B cell (primary cell): Measurements from ENCODE around the gene RAB5B. TPM values are rescaled to one million over a fixed set of nuclear protein-coding genes. Genes with fewer than 3 reads are reported as not detected.
A peak's percentile ranks its signal among the peaks of the same experiment; 100 is the strongest.

ENCODE experiments used
- ATAC-seq: fragments of 200-7000 bp; cut with Tn5 transposase; one replicate; pipeline ENCODE4 v1.10.0; 2021; ENCODE audit warnings: low read depth, mild to moderate bottlenecking, moderate number of reproducible peaks, moderate library complexity
- CTCF ChIA-PET: fragments of 350-600 bp; sonication (Branson Sonifier 250); formaldehyde crosslinking; loops from one replicate; lab custom pipeline; 2021; ENCODE audit warnings: antibody characterized with exemption, inconsistent platforms; lab: Charles Lee
- POLR2A ChIA-PET: fragments of 350-600 bp; sonication (Branson Sonifier 250); formaldehyde crosslinking; loops from one replicate; lab custom pipeline; 2021; ENCODE audit warnings: antibody characterized with exemption; lab: Charles Lee
- DNase-seq: peaks from one replicate; pipeline ENCODE4 v3.0.0; 2013
- H2AFZ ChIP-seq: 2 replicates; pipeline ENCODE4 v1.6.1; 2012; ENCODE audit warnings: mild to moderate bottlenecking, low read depth, low read length; ENCODE audit not compliant: insufficient read depth, poor library complexity, severe bottlenecking
- H3K27ac ChIP-seq, 2 donors: 1 replicate in 1 of 2; 2 replicates in 1 of 2; pipeline ENCODE4 v1.5.1; 2012 to 2013; ENCODE audit warnings: low read length in 2 of 2, mild to moderate bottlenecking in 2 of 2, moderate library complexity in 1 of 2
- H3K27me3 ChIP-seq, 4 experiments: fragments of 200-600 bp in 1 of 4; sonication (generic) in 1 of 4; replicated peaks in 1 of 4; 1 replicate in 2 of 4; 2 replicates in 2 of 4; pipeline versions ENCODE4 v1.6.1 to v1.7.0; 2013 to 2016; ENCODE audit warnings: low read length in 3 of 4, mild to moderate bottlenecking in 2 of 4, mixed read lengths in 1 of 4, moderate library complexity in 1 of 4; ENCODE audit not compliant: insufficient read depth in 4 of 4, control insufficient read depth in 3 of 4; ENCODE audit errors: control extremely low read depth in 1 of 4
- H3K36me3 ChIP-seq, 2 experiments: replicated peaks in 1 of 2; 1 replicate in 1 of 2; 2 replicates in 1 of 2; pipeline versions ENCODE4 v1.6.1 to v1.7.1; 2013; ENCODE audit warnings: low read length in 1 of 2; ENCODE audit not compliant: insufficient read depth in 2 of 2, control insufficient read depth in 1 of 2; ENCODE audit errors: control extremely low read depth in 1 of 2, extremely low read depth in 1 of 2
- H3K4me1 ChIP-seq, 2 donors: fragments of 200-600 bp in 1 of 2; sonication (generic) in 1 of 2; 1 replicate in 1 of 2; 2 replicates in 1 of 2; pipeline versions ENCODE4 v1.5.1 to v1.6.1; 2013 to 2017; ENCODE audit warnings: low read length in 2 of 2; ENCODE audit not compliant: control insufficient read depth in 2 of 2, insufficient read depth in 2 of 2
- H3K4me2 ChIP-seq: replicated peaks from 2 replicates; pipeline ENCODE3; 2012; ENCODE audit warnings: mild to moderate bottlenecking, low read depth, low read length; ENCODE audit not compliant: poor library complexity, severe bottlenecking
- H3K4me3 ChIP-seq, 5 experiments: fragments of 200-600 bp in 1 of 5; sonication (generic) in 1 of 5; 1 replicate in 3 of 5; 2 replicates in 2 of 5; pipeline versions ENCODE4 v1.5.1 to v1.7.0; 2011 to 2016; ENCODE audit warnings: low read length in 4 of 5, mild to moderate bottlenecking in 4 of 5, low read depth in 2 of 5, control low read depth in 1 of 5, moderate library complexity in 1 of 5; ENCODE audit not compliant: insufficient read depth in 1 of 5; ENCODE audit errors: control extremely low read depth in 1 of 5, extremely low read depth in 1 of 5
- H3K79me2 ChIP-seq: fragments of 200-600 bp; sonication (generic); one replicate; pipeline ENCODE4 v1.6.0; 2016; ENCODE audit warnings: low read length; ENCODE audit not compliant: control insufficient read depth, insufficient read depth
- H3K9ac ChIP-seq: fragments of 200-600 bp; sonication (generic); 2 replicates; pipeline ENCODE4 v1.6.1; 2017; ENCODE audit warnings: mild to moderate bottlenecking, low read length, moderate library complexity
- H3K9me3 ChIP-seq, 3 donors: one replicate each; pipeline versions ENCODE4 v1.6.1 to v1.7.1; 2013; ENCODE audit warnings: low read length in 2 of 3; ENCODE audit not compliant: control insufficient read depth in 2 of 3, insufficient read depth in 1 of 3; ENCODE audit errors: control extremely low read depth in 1 of 3
- H4K20me1 ChIP-seq: 2 replicates; pipeline ENCODE4 v1.6.0; 2012; ENCODE audit warnings: mild to moderate bottlenecking, low read length; ENCODE audit not compliant: insufficient read depth, control insufficient read depth, poor library complexity, severe bottlenecking
- H3K27ac Mint-ChIP-seq: one replicate; pipeline ENCODE4 v1.8.0; 2021; ENCODE audit warnings: mixed read lengths
- H3K27me3 Mint-ChIP-seq: one replicate; pipeline ENCODE4 v1.8.0; 2021; ENCODE audit warnings: mixed read lengths
- H3K4me1 Mint-ChIP-seq: one replicate; pipeline ENCODE4 v1.8.0; 2021; ENCODE audit warnings: mixed read lengths
- H3K4me3 Mint-ChIP-seq: one replicate; pipeline ENCODE4 v1.8.0; 2021; ENCODE audit warnings: mixed read lengths
- H3K9me3 Mint-ChIP-seq: one replicate; pipeline ENCODE4 v1.8.0; 2022; ENCODE audit warnings: mixed read lengths; ENCODE audit not compliant: insufficient read depth
- CTCF ChIP-seq: fragments of 200-600 bp; IDR thresholded peaks from one replicate; pipeline ENCODE4 v1.8.0; 2022; ENCODE audit warnings: antibody characterized with exemption, mild to moderate bottlenecking
- EZH2 ChIP-seq: IDR thresholded peaks from 2 replicates; pipeline ENCODE4 v1.6.1; 2012; ENCODE audit warnings: borderline replicate concordance, low read depth, mild to moderate bottlenecking, moderate library complexity, low read length; ENCODE audit not compliant: insufficient read depth, poor library complexity, severe bottlenecking
- WGBS: methylation state at CpG from one replicate; pipeline ENCODE4 v1.1.5; 2013; ENCODE audit warnings: missing lambda C conversion rate; ENCODE audit not compliant: insufficient coverage; 5-methylcytosine and 5-hydroxymethylcytosine counted together
- intact Hi-C: fragments of 100-400 bp; cut with micrococcal nuclease; formaldehyde crosslinking; loops from one replicate; pipeline ENCODE4 v1.10.0; 2022
- polyA plus RNA-seq: library from polyadenylated mRNA; depleted of rRNA; stranded (reverse); fragments of >200 nt; gene quantifications from 2 replicates; pipeline ENCODE4 v1.2.3, GENCODE V29; 2012
- total RNA-seq, 2 donors: library from RNA; stranded (reverse); fragments of 120-200 nt in 1 of 2; gene quantifications; 1 replicate in 1 of 2; 2 replicates in 1 of 2; pipeline versions ENCODE4 v1.2.3 to v1.2.4, GENCODE V29; 2013 to 2022

RAB5B gene
- total and polyA plus RNA-seq, 2 donors (not counting 1 experiment from before 2014, with no cell fraction given) = 42.1 to 111 TPM

DNA sequence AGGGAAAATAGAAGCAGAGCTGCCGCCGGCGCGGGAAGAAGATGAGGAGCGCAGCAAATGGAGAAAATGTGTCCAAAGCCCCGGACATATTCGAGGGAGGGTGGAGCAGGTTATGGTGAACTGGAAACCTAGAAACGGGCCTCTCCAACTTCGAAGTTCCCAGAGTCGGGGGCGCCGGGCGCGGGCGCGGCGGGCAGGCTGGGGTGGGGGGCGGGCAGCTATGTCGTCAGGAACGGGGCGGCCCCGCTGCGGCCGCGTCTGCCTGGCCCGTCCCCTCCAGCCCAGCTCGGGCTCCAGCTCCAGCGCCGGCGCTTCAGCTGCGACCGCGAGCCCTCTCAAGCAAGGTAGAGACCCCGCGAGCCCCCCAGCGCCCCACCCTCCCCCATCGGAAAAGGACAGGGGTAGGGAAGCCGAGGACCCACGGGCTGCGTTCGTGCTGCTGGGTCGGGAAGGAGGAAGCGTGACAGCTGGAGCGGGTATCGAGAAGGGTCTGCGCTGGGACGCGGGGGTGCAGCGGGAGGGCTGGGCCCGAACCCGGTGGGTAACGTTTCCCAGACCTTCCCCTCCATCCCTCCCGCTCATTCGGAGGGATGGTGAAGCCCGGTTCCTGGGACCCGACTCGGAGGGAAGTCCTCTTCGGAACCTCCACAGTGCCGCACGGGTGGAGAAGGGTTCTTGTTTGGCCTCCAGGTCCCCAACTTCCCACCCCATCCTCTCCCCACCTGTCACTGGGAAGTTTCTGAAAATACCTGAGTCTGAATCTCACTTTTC is 41.9 kb upstream of the RAB5B start:
- Histone ChIP-seq H3K4me1 (peaks cover 45 to 59% of the 10 kb centered on the region in 2 donors), H3K27me3 (no peaks in the 10 kb centered on the region), H3K9me3 (no peaks in the 10 kb centered on the region), H3K4me2 (peak overlapping the region; percentile 88), H3K79me2 (peaks cover 54% of the 10 kb centered on the region), H3K27ac (peak overlapping the region; percentile 83 to 92), H3K9ac (peak overlapping the region; percentile 73), H4K20me1 (peaks cover 21% of the 10 kb centered on the region), H3K36me3 (peaks cover 0 to 32% of the 10 kb centered on the region in 2 experiments), H2AFZ (peak overlapping the region; percentile 73), H3K4me3 (peak overlapping the region; percentile 84 to 94 (median 93))
- peak overlapping the region; percentile 94 for H3K4me3 Mint-ChIP-seq
- no peaks in the 10 kb centered on the region for H3K27me3 Mint-ChIP-seq
- H3K27ac Mint-ChIP-seq = peak overlapping the region; percentile 95
- WGBS = under 1% methylated on average over 55 of the region's 60 CpGs
- TF ChIP-seq EZH2 = no peak
- no peaks in the 10 kb centered on the region for H3K9me3 Mint-ChIP-seq
- ATAC-seq = no peak
- peak; percentile 45 for DNase-seq
- POLR2A ChIA-PET = interaction anchor here (0.6 to 1.9 kb wide), 6 partner anchors 76 to 1794 kb away, joined by 3 to 9 read pairs (median 7); partner anchors contain the start of gene DNAJC14
- peaks cover 63% of the 10 kb centered on the region for H3K4me1 Mint-ChIP-seq
- intact Hi-C loops = loop anchor here (1.0 kb wide), 1 partner anchor 109 kb away; the partner anchor contains the start of gene RPS26
- CTCF ChIA-PET = interaction anchor here (0.6 to 10.3 kb wide), 10 partner anchors 9 to 207 kb away, joined by 3 to 155 read pairs (median 4); partner anchors contain the start of genes DNAJC14, ORMDL2 and SARNP

GRCh38 chr12:55932551-55932910 is 41.3 kb upstream of the RAB5B start:
- Mint-ChIP-seq H3K4me3 (peak overlapping the region; percentile 94), H3K4me1 (peaks cover 63% of the 10 kb centered on the region), H3K27ac (peak overlapping the region; percentile 95), H3K27me3 (no peaks in the 10 kb centered on the region), H3K9me3 (no peaks in the 10 kb centered on the region)
- Histone ChIP-seq H3K4me2 (peak overlapping the region; percentile 88), H3K9ac (peak overlapping the region; percentile 73), H2AFZ (peak overlapping the region; percentile 73), H3K27me3 (no peaks in the 10 kb centered on the region), H3K4me1 (peaks cover 45 to 59% of the 10 kb centered on the region in 2 donors), H4K20me1 (peaks cover 21% of the 10 kb centered on the region), H3K36me3 (peaks cover 0 to 37% of the 10 kb centered on the region in 2 experiments), H3K9me3 (no peaks in the 10 kb centered on the region), H3K4me3 (peak overlapping the region; percentile 84 to 94 (median 93)), H3K79me2 (peaks cover 50% of the 10 kb centered on the region), H3K27ac (peak overlapping the region; percentile 77 to 92)
- TF ChIP-seq EZH2 (no peak), CTCF (no peak)
- POLR2A ChIA-PET = interaction anchor here (0.9 to 1.3 kb wide), 4 partner anchors 41 to 194 kb away, joined by 3 to 9 read pairs (median 5); partner anchors contain the start of genes DNAJC14 and RAB5B
- WGBS = 40% methylated on average over 1 of the region's 4 CpGs
- intact Hi-C loops = loop anchor here (1.0 kb wide), 1 partner anchor 109 kb away; the partner anchor contains the start of gene RPS26
- ATAC-seq (peak; percentile 43), DNase-seq (peak; percentile 81)
- CTCF ChIA-PET = interaction anchor here (0.6 to 10.3 kb wide), 8 partner anchors 9 to 208 kb away, joined by 3 to 155 read pairs (median 4); partner anchors contain the start of gene RAB5B
